GM06990 (cell line): Measurements from ENCODE around the gene CDKL5.

Source experiments
- DNase-seq: peaks from one replicate; pipeline ENCODE4 v3.0.0-alpha.2; 2011; ENCODE audit not compliant: insufficient read length; ENCODE audit errors: extremely low read depth
- H3K27me3 ChIP-seq: replicated peaks from 2 replicates; pipeline ENCODE4 v1.6.0; 2011; ENCODE audit warnings: low read length; ENCODE audit not compliant: control insufficient read depth, insufficient read depth
- H3K36me3 ChIP-seq: 2 replicates; pipeline ENCODE4 v1.5.1; 2011; ENCODE audit warnings: low read length; ENCODE audit not compliant: control insufficient read depth, insufficient read depth
- H3K4me3 ChIP-seq: replicated peaks from 2 replicates; pipeline ENCODE4 v1.5.1; 2011; ENCODE audit warnings: low read depth, mild to moderate bottlenecking, control low read depth, low read length
- TF ChIP-seq, protein P1 (sequence below): IDR thresholded peaks from 2 replicates; pipeline ENCODE4 v1.5.1; 2011; ENCODE audit warnings: low read length, control low read depth, mild to moderate bottlenecking, inconsistent platforms; ENCODE audit not compliant: insufficient read depth, poor library complexity, severe bottlenecking

The CDKL5 gene

DNA sequence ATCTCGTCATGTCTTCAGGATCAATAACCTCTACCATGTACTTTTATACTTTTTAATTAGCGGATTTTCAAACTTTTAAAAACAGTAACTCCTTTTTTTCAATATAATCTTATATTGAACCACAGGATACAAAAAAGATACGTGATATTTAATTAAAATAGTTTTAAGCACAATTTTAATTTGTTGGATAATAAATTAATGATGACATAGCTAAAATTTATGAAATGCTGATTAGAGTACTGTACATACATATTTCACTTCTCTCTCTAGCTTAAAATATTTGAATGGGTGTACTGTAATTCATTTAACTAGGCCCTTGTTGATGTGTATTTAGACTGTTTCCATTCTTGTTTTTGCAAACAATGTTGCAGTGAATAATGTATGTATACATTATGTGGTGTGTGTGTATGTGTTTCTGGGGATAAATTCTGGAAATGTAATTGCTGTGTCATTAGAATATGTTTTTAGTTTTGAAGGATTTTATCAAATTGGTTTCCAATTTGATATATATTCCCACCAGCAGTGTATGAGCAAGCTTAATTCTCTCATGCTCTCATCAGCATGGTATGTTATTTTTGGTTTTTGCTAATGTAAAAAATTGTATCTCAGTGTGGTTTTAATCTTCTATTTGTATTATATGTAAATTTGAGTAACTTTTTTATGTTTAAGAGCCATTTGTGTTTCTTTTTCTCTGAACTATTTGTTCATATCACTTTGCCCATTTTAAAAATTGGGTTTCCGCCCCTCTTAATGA is 66.4 kb downstream of the CDKL5 start:
- H3K36me3 ChIP-seq: no peaks in the 10 kb centered on the region
- H3K4me3 ChIP-seq: no peak overlapping the region
- no peaks in the 10 kb centered on the region for H3K27me3 ChIP-seq
- TF ChIP-seq, protein P1, sequence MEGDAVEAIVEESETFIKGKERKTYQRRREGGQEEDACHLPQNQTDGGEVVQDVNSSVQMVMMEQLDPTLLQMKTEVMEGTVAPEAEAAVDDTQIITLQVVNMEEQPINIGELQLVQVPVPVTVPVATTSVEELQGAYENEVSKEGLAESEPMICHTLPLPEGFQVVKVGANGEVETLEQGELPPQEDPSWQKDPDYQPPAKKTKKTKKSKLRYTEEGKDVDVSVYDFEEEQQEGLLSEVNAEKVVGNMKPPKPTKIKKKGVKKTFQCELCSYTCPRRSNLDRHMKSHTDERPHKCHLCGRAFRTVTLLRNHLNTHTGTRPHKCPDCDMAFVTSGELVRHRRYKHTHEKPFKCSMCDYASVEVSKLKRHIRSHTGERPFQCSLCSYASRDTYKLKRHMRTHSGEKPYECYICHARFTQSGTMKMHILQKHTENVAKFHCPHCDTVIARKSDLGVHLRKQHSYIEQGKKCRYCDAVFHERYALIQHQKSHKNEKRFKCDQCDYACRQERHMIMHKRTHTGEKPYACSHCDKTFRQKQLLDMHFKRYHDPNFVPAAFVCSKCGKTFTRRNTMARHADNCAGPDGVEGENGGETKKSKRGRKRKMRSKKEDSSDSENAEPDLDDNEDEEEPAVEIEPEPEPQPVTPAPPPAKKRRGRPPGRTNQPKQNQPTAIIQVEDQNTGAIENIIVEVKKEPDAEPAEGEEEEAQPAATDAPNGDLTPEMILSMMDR: no peak
- DNase-seq: no peak

GRCh38 chrX:18534949-18535348 is 109.5 kb downstream of the CDKL5 start:
- H3K27me3 ChIP-seq: no peaks in the 10 kb centered on the region
- no peaks in the 10 kb centered on the region for H3K36me3 ChIP-seq
- TF ChIP-seq, protein P1: no peak
- H3K4me3 ChIP-seq: no peak overlapping the region
- no peak for DNase-seq

- peak; percentile 20 for DNase-seq
- H3K27me3 ChIP-seq: no peaks in the 10 kb centered on the region
- TF ChIP-seq, protein P1: no peak
Measured at GRCh38 chrX:18537068-18537467, 111.7 kb downstream of the CDKL5 start.

GRCh38 chrX:18537524-18537923 is 112.1 kb downstream of the CDKL5 start:
- H3K36me3 ChIP-seq: no peaks in the 10 kb centered on the region
- no peaks in the 10 kb centered on the region for H3K27me3 ChIP-seq
- DNase-seq: peak; percentile 41
- TF ChIP-seq, protein P1: no peak
- no peak overlapping the region for H3K4me3 ChIP-seq

More at GRCh38 chrX:18537068-18537467, 111.7 kb downstream of the CDKL5 start:
- H3K36me3 ChIP-seq: no peaks in the 10 kb centered on the region
- H3K4me3 ChIP-seq: no peak overlapping the region

GRCh38 chrX:18542131-18542530 is 116.7 kb downstream of the CDKL5 start:
- no peak overlapping the region for H3K4me3 ChIP-seq
- no peak for DNase-seq
- no peaks in the 10 kb centered on the region for H3K27me3 ChIP-seq
- no peaks in the 10 kb centered on the region for H3K36me3 ChIP-seq
- TF ChIP-seq, protein P1: no peak
